OCI-LY1 (cell line): ENCODE measurements around the gene HNRNPD.

Source experiments
- H2AFZ ChIP-seq: fragments of 200-600 bp; sonication (generic), shearing (Covaris generic); 2 replicates; pipeline ENCODE4 v1.6.0; 2014; ENCODE audit warnings: antibody characterized with exemption, mild to moderate bottlenecking, low read length
- H3F3A ChIP-seq: fragments of 200-600 bp; sonication (generic), shearing (Covaris generic); 2 replicates; pipeline ENCODE4 v1.6.0; 2014; ENCODE audit warnings: mild to moderate bottlenecking, antibody characterized with exemption, low read length, moderate library complexity; ENCODE audit not compliant: insufficient read depth
- H3K27ac ChIP-seq: fragments of 200-600 bp; sonication (generic); 2 replicates; pipeline ENCODE4 v1.5.1; 2014; ENCODE audit warnings: low read length, mixed run types, mild to moderate bottlenecking, low read depth; ENCODE audit not compliant: poor library complexity, severe bottlenecking
- H3K27me3 ChIP-seq: fragments of 200-600 bp; sonication (generic); 2 replicates; pipeline ENCODE4 v1.6.0; 2014; ENCODE audit warnings: antibody characterized with exemption, mild to moderate bottlenecking, low read length, moderate library complexity; ENCODE audit not compliant: insufficient read depth
- H3K36me3 ChIP-seq: fragments of 200-600 bp; sonication (generic); 2 replicates; pipeline ENCODE4 v1.6.1; 2014; ENCODE audit warnings: mild to moderate bottlenecking, antibody characterized with exemption, low read length, moderate library complexity, mixed read lengths; ENCODE audit not compliant: insufficient read depth
- H3K4me1 ChIP-seq: fragments of 200-600 bp; sonication (generic); 2 replicates; pipeline ENCODE4 v1.5.1; 2014; ENCODE audit warnings: mild to moderate bottlenecking, low read length, moderate library complexity; ENCODE audit not compliant: insufficient read depth, severe bottlenecking
- H3K4me2 ChIP-seq: fragments of 200-600 bp; sonication (generic), shearing (Covaris generic); 2 replicates; pipeline ENCODE4 v1.6.1; 2014; ENCODE audit warnings: low read length
- H3K4me3 ChIP-seq: fragments of 200-600 bp; sonication (generic); 2 replicates; pipeline ENCODE4 v1.5.1; 2014; ENCODE audit warnings: low read length, low read depth, mild to moderate bottlenecking, mixed read lengths; ENCODE audit not compliant: poor library complexity, severe bottlenecking
- H3K79me2 ChIP-seq: fragments of 200-600 bp; shearing (Covaris generic); 2 replicates; pipeline ENCODE4 v1.6.1; 2016; ENCODE audit warnings: mixed run types, low read length, mixed read lengths; ENCODE audit not compliant: insufficient read depth
- H3K9ac ChIP-seq: fragments of 200-600 bp; sonication (generic), shearing (Covaris generic); 2 replicates; pipeline ENCODE4 v1.6.1; 2014; ENCODE audit warnings: mild to moderate bottlenecking, low read length, mixed read lengths
- H3K9me2 ChIP-seq: fragments of 200-600 bp; sonication (generic), shearing (Covaris generic); 2 replicates; pipeline ENCODE4 v1.6.1; 2014; ENCODE audit warnings: low read depth, mild to moderate bottlenecking, low read length, mixed read lengths
- H3K9me3 ChIP-seq: fragments of 200-600 bp; shearing (Covaris generic); 2 replicates; pipeline ENCODE4 v1.6.1; 2014; ENCODE audit warnings: low read length, mixed read lengths
- H4K20me1 ChIP-seq: fragments of 200-600 bp; sonication (generic), shearing (Covaris generic); 2 replicates; pipeline ENCODE4 v1.6.0; 2016; ENCODE audit warnings: mild to moderate bottlenecking, low read length; ENCODE audit not compliant: insufficient read depth
- CTCF ChIP-seq: fragments of 200-600 bp; sonication (generic), shearing (Covaris generic); IDR thresholded peaks from 2 replicates; pipeline ENCODE4 v1.5.1; 2017; ENCODE audit warnings: mild to moderate bottlenecking, antibody characterized with exemption, low read length, moderate library complexity, mixed read lengths
- EZH2 ChIP-seq: fragments of 200-600 bp; sonication (generic), shearing (Covaris generic); IDR thresholded peaks from 2 replicates; pipeline ENCODE4 v1.8.0; 2017; ENCODE audit warnings: borderline replicate concordance, mixed run types, mild to moderate bottlenecking, antibody characterized with exemption, low read length, moderate library complexity, mixed read lengths

Gene HNRNPD

GRCh38 chr4:82402196-82402775, 28.5 kb upstream of the HNRNPD start:
- no peak overlapping the region for H3K27ac ChIP-seq
- TF ChIP-seq CTCF = no peak
- no peak for TF ChIP-seq EZH2
- no peaks in the 10 kb centered on the region for H3F3A ChIP-seq
- H3K36me3 ChIP-seq = no peaks in the 10 kb centered on the region
- no peaks in the 10 kb centered on the region for H3K4me1 ChIP-seq
- H3K4me2 ChIP-seq = no peak overlapping the region
- H3K79me2 ChIP-seq = no peaks in the 10 kb centered on the region
- H3K9ac ChIP-seq = no peak overlapping the region
- no peak overlapping the region for H2AFZ ChIP-seq
- no peaks in the 10 kb centered on the region for H3K9me2 ChIP-seq
- H3K27me3 ChIP-seq = no peaks in the 10 kb centered on the region
- H4K20me1 ChIP-seq = no peaks in the 10 kb centered on the region
- H3K4me3 ChIP-seq = no peak overlapping the region
- no peaks in the 10 kb centered on the region for H3K9me3 ChIP-seq

GRCh38 chr4:82401600-82401999, 27.8 kb upstream of the HNRNPD start:
- H3K27me3 ChIP-seq = no peaks in the 10 kb centered on the region
- no peak overlapping the region for H3K9ac ChIP-seq
- H3K36me3 ChIP-seq = no peaks in the 10 kb centered on the region
- H4K20me1 ChIP-seq = no peaks in the 10 kb centered on the region
- no peak overlapping the region for H2AFZ ChIP-seq
- no peak overlapping the region for H3K4me3 ChIP-seq
- no peaks in the 10 kb centered on the region for H3K9me3 ChIP-seq
- no peaks in the 10 kb centered on the region for H3K4me1 ChIP-seq
- no peaks in the 10 kb centered on the region for H3F3A ChIP-seq
- no peak overlapping the region for H3K4me2 ChIP-seq
- H3K9me2 ChIP-seq = no peaks in the 10 kb centered on the region
- no peak overlapping the region for H3K27ac ChIP-seq
- TF ChIP-seq EZH2 (no peak), CTCF (no peak)
- no peaks in the 10 kb centered on the region for H3K79me2 ChIP-seq

- Histone ChIP-seq H3F3A (no peaks in the 10 kb centered on the region), H2AFZ (no peak overlapping the region), H3K9me2 (no peaks in the 10 kb centered on the region), H3K79me2 (no peaks in the 10 kb centered on the region), H3K27ac (no peak overlapping the region), H3K9ac (no peak overlapping the region), H3K36me3 (no peaks in the 10 kb centered on the region), H3K4me3 (no peak overlapping the region), H4K20me1 (no peaks in the 10 kb centered on the region), H3K4me1 (no peaks in the 10 kb centered on the region), H3K27me3 (no peaks in the 10 kb centered on the region), H3K9me3 (no peaks in the 10 kb centered on the region), H3K4me2 (no peak overlapping the region)
- TF ChIP-seq EZH2 (no peak), CTCF (no peak)
Measured at GRCh38 chr4:82398263-82398662, 24.5 kb upstream of the HNRNPD start.
